Measurements from ENCODE around the gene TM7SF2. TPM values are rescaled to one million over a fixed set of nuclear protein-coding genes. Genes with fewer than 3 reads are reported as not detected.

TM7SF2 gene
- total RNA-seq, 3 donors from 2014 or later (not counting 1 experiment from before 2014, with no cell fraction given) = 17.0 to 23.2 (median 18.6) TPM

DNA sequence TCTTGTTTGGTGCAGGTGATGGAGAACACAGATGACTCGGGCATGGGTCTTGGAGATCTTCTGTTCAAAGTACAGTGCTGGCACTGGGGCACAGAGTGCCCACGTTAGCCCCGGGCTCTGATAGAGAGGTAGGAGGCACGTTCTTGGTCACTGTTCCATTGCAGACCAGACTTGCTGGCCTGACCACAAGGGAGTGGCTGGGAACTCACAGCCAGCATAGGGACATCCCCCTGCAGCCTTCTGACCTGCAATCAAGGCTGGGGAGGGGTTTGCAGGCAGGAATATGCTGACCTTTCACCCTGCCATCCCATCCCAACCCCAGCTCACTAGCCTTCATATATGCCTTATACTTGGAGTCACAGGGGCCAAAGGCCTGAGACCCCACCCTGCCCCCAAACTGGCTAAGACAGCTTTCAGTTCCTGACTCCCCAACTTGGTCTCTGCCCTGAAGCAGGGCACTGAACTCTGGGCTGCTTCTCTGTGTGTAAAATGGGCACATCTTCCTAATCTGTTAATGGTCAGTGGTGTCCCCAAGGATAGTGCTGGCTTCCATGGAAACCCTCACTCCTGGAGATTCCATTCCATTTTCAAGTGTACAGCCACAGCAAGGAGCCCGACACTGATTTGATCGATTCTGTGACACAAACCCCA lies 15.1 kb downstream of the TM7SF2 start:
- Mint-ChIP-seq H3K9me3 (no peaks in the 10 kb centered on the region), H3K4me3 (no peak overlapping the region), H3K27me3 (ENCODE audit: low read depth in 2 of 2) (no peaks in the 10 kb centered on the region), H3K4me1 (peaks cover 7 to 21% of the 10 kb centered on the region in 2 donors), H3K27ac (no peak overlapping the region), H3K36me3 (no peaks in the 10 kb centered on the region)
- H3K4me1 ChIP-seq (ENCODE audit: control insufficient read depth, insufficient read depth, low read length) = peaks cover 27% of the 10 kb centered on the region
- H3K9me3 ChIP-seq (ENCODE audit: control insufficient read depth, insufficient read depth, low read length) = no peaks in the 10 kb centered on the region
- H3K27me3 ChIP-seq (ENCODE audit: control insufficient read depth, insufficient read depth, low read length) = no peaks in the 10 kb centered on the region
- H3K36me3 ChIP-seq (ENCODE audit: control insufficient read depth, insufficient read depth, low read length) = peaks cover 70% of the 10 kb centered on the region
- DNase-seq (no peak), ATAC-seq (no peak)
- TF ChIP-seq, protein P1, sequence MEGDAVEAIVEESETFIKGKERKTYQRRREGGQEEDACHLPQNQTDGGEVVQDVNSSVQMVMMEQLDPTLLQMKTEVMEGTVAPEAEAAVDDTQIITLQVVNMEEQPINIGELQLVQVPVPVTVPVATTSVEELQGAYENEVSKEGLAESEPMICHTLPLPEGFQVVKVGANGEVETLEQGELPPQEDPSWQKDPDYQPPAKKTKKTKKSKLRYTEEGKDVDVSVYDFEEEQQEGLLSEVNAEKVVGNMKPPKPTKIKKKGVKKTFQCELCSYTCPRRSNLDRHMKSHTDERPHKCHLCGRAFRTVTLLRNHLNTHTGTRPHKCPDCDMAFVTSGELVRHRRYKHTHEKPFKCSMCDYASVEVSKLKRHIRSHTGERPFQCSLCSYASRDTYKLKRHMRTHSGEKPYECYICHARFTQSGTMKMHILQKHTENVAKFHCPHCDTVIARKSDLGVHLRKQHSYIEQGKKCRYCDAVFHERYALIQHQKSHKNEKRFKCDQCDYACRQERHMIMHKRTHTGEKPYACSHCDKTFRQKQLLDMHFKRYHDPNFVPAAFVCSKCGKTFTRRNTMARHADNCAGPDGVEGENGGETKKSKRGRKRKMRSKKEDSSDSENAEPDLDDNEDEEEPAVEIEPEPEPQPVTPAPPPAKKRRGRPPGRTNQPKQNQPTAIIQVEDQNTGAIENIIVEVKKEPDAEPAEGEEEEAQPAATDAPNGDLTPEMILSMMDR (IDR thresholded peaks at IDR 0.05) = no peak
- no peak overlapping the region for H3K27ac ChIP-seq (ENCODE audit: low read length)
- H3K4me3 ChIP-seq (ENCODE audit: low read length) = no peak overlapping the region
- 87% methylated on average over 5 of the region's 6 CpGs for WGBS (ENCODE audit: insufficient coverage)
- intact Hi-C loops (cut with micrococcal nuclease) = no loop called here

DNA sequence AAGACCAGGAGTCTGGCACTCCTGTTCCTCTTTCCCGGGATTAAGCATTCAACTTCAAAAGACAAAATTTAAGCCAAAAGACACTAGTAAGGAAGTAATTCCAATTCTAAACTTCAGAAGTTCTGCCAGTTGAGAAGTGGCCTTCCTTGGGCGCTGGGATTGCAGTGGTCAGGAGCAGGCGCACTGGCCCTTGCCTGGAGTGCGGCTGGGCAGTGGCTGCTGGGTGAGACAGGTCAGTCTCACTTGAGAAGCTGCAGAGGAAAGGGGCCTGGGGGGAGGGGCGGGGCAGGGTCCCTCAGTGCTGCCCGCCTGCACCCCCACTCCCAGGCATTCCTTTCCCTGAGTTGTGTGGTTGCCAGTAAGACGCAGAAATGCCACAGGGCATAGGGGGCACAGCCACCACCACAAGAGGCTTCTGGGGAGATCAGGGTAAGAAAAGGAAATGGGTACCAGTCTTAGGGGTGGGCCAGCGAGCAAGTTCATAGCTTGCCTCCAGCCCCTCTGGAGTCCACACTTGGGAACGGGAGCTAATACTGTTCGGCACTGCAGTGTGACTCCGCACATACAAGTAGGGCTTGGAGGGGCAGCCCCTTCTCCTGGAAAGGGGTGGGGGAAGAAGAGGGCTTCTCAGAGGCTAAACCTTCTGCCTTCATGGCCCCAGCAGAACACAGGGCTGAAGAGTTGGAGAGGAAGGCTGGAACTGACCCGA lies 16.0 kb downstream of the TM7SF2 start:
- ATAC-seq (no peak), DNase-seq (no peak)
- intact Hi-C loops (cut with micrococcal nuclease) = no loop called here
- Histone ChIP-seq H3K4me3 (ENCODE audit: low read length) (no peak overlapping the region), H3K27me3 (ENCODE audit: control insufficient read depth, insufficient read depth, low read length) (no peaks in the 10 kb centered on the region), H3K9me3 (ENCODE audit: control insufficient read depth, insufficient read depth, low read length) (no peaks in the 10 kb centered on the region), H3K36me3 (ENCODE audit: control insufficient read depth, insufficient read depth, low read length) (peaks cover 79% of the 10 kb centered on the region), H3K4me1 (ENCODE audit: control insufficient read depth, insufficient read depth, low read length) (peaks cover 32% of the 10 kb centered on the region), H3K27ac (ENCODE audit: low read length) (no peak overlapping the region)
- Mint-ChIP-seq H3K27me3 (ENCODE audit: low read depth in 2 of 2) (no peaks in the 10 kb centered on the region), H3K4me3 (no peak overlapping the region), H3K36me3 (no peaks in the 10 kb centered on the region), H3K9me3 (no peaks in the 10 kb centered on the region), H3K4me1 (peaks cover under 1 to 18% of the 10 kb centered on the region in 2 donors), H3K27ac (no peak overlapping the region)
- 93% methylated on average over 12 of the region's 12 CpGs for WGBS (ENCODE audit: insufficient coverage)
- TF ChIP-seq, protein P1 (IDR thresholded peaks at IDR 0.05) = no peak

DNA sequence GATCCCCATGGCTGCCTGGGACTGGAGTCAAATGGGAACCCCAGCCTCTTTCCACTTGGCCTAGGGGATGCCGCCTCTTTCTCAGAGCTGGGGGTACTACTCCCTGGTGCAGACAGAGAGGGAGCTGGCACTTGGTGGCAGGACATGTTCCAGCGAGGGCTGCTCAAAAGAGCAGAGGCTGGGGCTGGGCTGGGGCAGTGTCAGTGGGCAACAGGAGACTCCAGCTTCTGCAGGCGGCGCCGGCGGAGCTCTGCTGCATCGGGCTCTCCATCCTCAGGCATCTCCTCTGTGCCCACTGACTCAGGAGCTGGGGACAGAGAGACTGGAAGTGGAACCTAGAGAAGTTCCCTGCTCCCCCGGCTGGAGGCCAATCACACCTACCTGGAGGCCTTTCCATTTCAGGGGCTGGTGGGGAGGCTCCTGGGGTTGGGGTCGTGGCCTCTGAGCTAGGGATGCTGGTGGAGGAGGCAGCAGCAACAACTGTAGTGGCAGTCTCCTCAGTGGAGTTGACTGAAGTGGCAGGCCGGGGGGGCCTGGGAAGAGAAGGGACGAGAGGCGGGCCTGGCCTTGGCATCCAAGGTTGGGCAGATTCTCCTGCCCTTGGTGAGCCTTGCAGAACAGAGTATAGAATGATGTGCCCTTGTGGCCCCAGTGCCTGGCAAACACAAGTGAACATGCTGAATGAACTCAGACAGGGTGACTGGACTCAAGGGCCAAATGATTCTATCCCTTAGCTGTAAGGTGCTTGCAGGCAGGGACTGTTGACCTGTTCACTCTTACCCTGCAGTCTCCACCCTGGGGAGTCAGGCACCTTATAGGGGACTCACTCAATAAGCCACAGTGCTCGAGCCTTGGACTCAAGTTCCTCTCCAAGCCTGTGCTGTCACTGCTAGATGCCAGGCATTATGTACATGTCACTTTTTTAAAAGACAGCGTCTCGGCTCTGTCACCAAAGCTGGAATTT lies 16.8 kb downstream of the TM7SF2 start:
- H3K9me3 ChIP-seq (ENCODE audit: control insufficient read depth, insufficient read depth, low read length) = no peaks in the 10 kb centered on the region
- peaks cover 36% of the 10 kb centered on the region for H3K4me1 ChIP-seq (ENCODE audit: control insufficient read depth, insufficient read depth, low read length)
- TF ChIP-seq, protein P1 (IDR thresholded peaks at IDR 0.05) = no peak
- WGBS (ENCODE audit: insufficient coverage) = 94% methylated on average over 15 of the region's 15 CpGs
- H3K27ac ChIP-seq (ENCODE audit: low read length) = no peak overlapping the region
- Mint-ChIP-seq H3K4me1 (peaks cover 9 to 20% of the 10 kb centered on the region in 2 donors), H3K36me3 (no peaks in the 10 kb centered on the region), H3K9me3 (no peaks in the 10 kb centered on the region), H3K27me3 (ENCODE audit: low read depth in 2 of 2) (no peaks in the 10 kb centered on the region), H3K27ac (peak overlapping the region in 1 of 2 donors; percentile 36), H3K4me3 (no peak overlapping the region)
- peaks cover 81% of the 10 kb centered on the region for H3K36me3 ChIP-seq (ENCODE audit: control insufficient read depth, insufficient read depth, low read length)
- intact Hi-C loops (cut with micrococcal nuclease) = no loop called here
- ATAC-seq (no peak), DNase-seq (no peak)
- no peak overlapping the region for H3K4me3 ChIP-seq (ENCODE audit: low read length)
- no peaks in the 10 kb centered on the region for H3K27me3 ChIP-seq (ENCODE audit: control insufficient read depth, insufficient read depth, low read length)
